ENCODE results near the gene DYRK1A. TPM values are rescaled to one million over a fixed set of nuclear protein-coding genes. Genes with fewer than 3 reads are reported as not detected.

Gene DYRK1A
- total RNA-seq, 2 donors from 2014 or later: 70.5 to 146 TPM

- DNase-seq (ENCODE audit: low spot score): no peak
- Histone ChIP-seq H3K4me1 (replicated peaks) (no peaks in the 10 kb centered on the region), H3K4me3 (no peak overlapping the region), H3K9me3 (no peaks in the 10 kb centered on the region), H3K27ac (no peak overlapping the region), H3K36me3 (no peaks in the 10 kb centered on the region), H3K27me3 (replicated peaks; ENCODE audit: insufficient read depth) (no peaks in the 10 kb centered on the region)
- intact Hi-C loops (cut with DNase I): no loop called here
- WGBS: 77% methylated on average over 6 of the region's 6 CpGs
- no peak for TF ChIP-seq POLR2AphosphoS5 (IDR thresholded peaks at IDR 0.05)
- no peak for TF ChIP-seq CTCF (IDR thresholded peaks at IDR 0.05)
- no peak for TF ChIP-seq POLR2A (IDR thresholded peaks at IDR 0.05)
These were observed 60.6 kb downstream of the DYRK1A start for GRCh38 chr21:37427221-37427620.

GRCh38 chr21:37429356-37429755, 62.8 kb downstream of the DYRK1A start:
- 93% methylated on average over 7 of the region's 7 CpGs for WGBS
- Histone ChIP-seq H3K4me3 (no peak overlapping the region), H3K4me1 (replicated peaks) (no peaks in the 10 kb centered on the region), H3K27ac (no peak overlapping the region), H3K27me3 (replicated peaks; ENCODE audit: insufficient read depth) (no peaks in the 10 kb centered on the region), H3K36me3 (no peaks in the 10 kb centered on the region), H3K9me3 (no peaks in the 10 kb centered on the region)
- intact Hi-C loops (cut with DNase I): no loop called here
- DNase-seq (ENCODE audit: low spot score): no peak
- TF ChIP-seq POLR2A (IDR thresholded peaks at IDR 0.05) (no peak), POLR2AphosphoS5 (IDR thresholded peaks at IDR 0.05) (no peak), CTCF (IDR thresholded peaks at IDR 0.05) (no peak)

- Histone ChIP-seq H3K27me3 (replicated peaks; ENCODE audit: insufficient read depth) (no peaks in the 10 kb centered on the region), H3K27ac (no peak overlapping the region), H3K4me3 (no peak overlapping the region), H3K4me1 (replicated peaks) (no peaks in the 10 kb centered on the region), H3K36me3 (no peaks in the 10 kb centered on the region), H3K9me3 (no peaks in the 10 kb centered on the region)
- 62% methylated on average over 6 of the region's 6 CpGs for WGBS
- no peak for TF ChIP-seq CTCF (IDR thresholded peaks at IDR 0.05)
- TF ChIP-seq POLR2AphosphoS5 (IDR thresholded peaks at IDR 0.05): peak; percentile 24
- DNase-seq (ENCODE audit: low spot score): peak; percentile 23
- intact Hi-C loops (cut with DNase I): no loop called here
These were observed 63.7 kb downstream of the DYRK1A start for GRCh38 chr21:37430184-37430821.

- Histone ChIP-seq H3K27me3 (replicated peaks; ENCODE audit: insufficient read depth) (no peaks in the 10 kb centered on the region), H3K9me3 (no peaks in the 10 kb centered on the region), H3K36me3 (no peaks in the 10 kb centered on the region), H3K4me3 (no peak overlapping the region), H3K4me1 (replicated peaks) (no peaks in the 10 kb centered on the region), H3K27ac (no peak overlapping the region)
- intact Hi-C loops (cut with DNase I): no loop called here
- WGBS: 74% methylated on average over 4 of the region's 4 CpGs
- no peak for DNase-seq (ENCODE audit: low spot score)
- no peak for TF ChIP-seq POLR2A (IDR thresholded peaks at IDR 0.05)
- no peak for TF ChIP-seq CTCF (IDR thresholded peaks at IDR 0.05)
- TF ChIP-seq POLR2AphosphoS5 (IDR thresholded peaks at IDR 0.05): no peak
These were observed 64.7 kb downstream of the DYRK1A start for GRCh38 chr21:37431243-37431642.

GRCh38 chr21:37432710-37433455, 66.3 kb downstream of the DYRK1A start:
- no peak overlapping the region for H3K27ac ChIP-seq
- WGBS: 94% methylated on average over 5 of the region's 5 CpGs

More at GRCh38 chr21:37432710-37433455, 66.3 kb downstream of the DYRK1A start:
- H3K4me3 ChIP-seq: no peak overlapping the region
- H3K27me3 ChIP-seq (replicated peaks; ENCODE audit: insufficient read depth): no peaks in the 10 kb centered on the region
- DNase-seq (ENCODE audit: low spot score): no peak
- TF ChIP-seq POLR2A (IDR thresholded peaks at IDR 0.05) (no peak), POLR2AphosphoS5 (IDR thresholded peaks at IDR 0.05) (no peak), CTCF (IDR thresholded peaks at IDR 0.05) (no peak)
- no peaks in the 10 kb centered on the region for H3K4me1 ChIP-seq (replicated peaks)
- H3K9me3 ChIP-seq: no peaks in the 10 kb centered on the region
- intact Hi-C loops (cut with DNase I): no loop called here
- no peaks in the 10 kb centered on the region for H3K36me3 ChIP-seq

Data from prostate gland (tissue), 2 donors.